HG03108 (cell line): ENCODE data around the gene PRRT1B.
"Not testable (repeated sequence)": the region's sequence is repeated elsewhere in the genome, so short reads cannot be mapped to it uniquely, and the experiment has no call there.

Experiments used
- ATAC-seq: cut with Tn5 transposase; IDR thresholded peaks from one replicate; pipeline ENCODE4 v1.9.1; 2021; ENCODE audit warnings: moderate library complexity; ENCODE audit not compliant: unreplicated experiment

The PRRT1B gene

DNA sequence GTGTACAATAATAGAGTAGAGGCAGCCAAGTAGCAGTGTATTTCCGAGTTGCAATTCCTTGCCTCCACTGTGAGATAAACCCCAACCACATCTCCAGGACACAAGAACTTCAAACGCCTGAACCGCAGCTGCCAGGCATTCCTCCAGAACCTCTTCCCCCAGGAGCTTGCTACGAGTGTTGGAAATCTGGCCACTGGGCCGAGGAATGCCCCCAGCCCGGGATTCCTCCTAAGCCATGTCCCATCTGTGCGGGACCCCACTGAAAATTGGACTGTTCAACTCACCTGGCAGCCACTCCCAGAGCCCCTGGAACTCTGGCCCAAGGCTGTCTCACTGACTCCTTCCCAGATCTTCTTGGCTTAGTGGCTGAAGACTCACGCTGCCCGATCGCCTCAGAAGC is 3.9 kb downstream of the PRRT1B start:
- not testable (repeated sequence) for ATAC-seq

DNA sequence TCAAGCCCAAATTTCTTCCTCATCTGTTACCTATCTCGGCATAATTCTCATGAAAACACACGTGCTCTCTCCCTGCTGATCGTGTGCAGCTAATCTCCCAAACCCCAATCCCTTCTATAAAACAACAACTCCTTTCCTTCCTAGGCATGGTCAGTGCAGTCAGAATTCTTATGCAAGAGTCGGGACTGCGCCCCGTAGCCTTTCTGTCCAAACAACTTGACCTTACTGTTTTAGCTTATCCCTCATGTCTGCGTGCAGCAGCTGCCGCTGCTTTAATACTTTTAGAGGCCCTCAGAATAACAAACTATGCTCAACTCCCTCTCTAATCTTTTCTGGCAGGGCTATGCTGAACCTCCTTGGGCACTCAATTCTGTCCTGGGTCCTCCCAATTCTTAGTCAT is 5.1 kb downstream of the PRRT1B start:
- ATAC-seq, result not testable (repeated sequence)

DNA sequence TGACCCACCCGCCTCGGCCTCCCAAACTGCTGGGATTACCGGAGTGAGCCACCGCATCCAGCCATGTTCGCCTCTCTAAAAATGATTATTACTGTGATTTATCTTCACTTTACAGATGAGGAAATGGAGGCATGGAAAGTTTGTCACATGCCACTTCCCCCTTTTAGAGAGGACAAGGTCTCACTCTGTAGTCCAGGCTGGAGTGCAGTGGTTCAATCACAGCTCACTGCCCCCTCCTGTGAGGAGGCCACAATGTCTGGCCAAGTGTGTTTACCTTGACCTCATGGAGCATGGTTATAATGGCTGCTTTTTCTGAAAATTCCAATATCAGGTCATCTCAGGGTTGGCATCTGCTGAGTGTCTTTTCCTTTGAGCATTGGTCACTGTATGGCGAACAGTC is 6.7 kb downstream of the PRRT1B start:
- no peak for ATAC-seq

DNA sequence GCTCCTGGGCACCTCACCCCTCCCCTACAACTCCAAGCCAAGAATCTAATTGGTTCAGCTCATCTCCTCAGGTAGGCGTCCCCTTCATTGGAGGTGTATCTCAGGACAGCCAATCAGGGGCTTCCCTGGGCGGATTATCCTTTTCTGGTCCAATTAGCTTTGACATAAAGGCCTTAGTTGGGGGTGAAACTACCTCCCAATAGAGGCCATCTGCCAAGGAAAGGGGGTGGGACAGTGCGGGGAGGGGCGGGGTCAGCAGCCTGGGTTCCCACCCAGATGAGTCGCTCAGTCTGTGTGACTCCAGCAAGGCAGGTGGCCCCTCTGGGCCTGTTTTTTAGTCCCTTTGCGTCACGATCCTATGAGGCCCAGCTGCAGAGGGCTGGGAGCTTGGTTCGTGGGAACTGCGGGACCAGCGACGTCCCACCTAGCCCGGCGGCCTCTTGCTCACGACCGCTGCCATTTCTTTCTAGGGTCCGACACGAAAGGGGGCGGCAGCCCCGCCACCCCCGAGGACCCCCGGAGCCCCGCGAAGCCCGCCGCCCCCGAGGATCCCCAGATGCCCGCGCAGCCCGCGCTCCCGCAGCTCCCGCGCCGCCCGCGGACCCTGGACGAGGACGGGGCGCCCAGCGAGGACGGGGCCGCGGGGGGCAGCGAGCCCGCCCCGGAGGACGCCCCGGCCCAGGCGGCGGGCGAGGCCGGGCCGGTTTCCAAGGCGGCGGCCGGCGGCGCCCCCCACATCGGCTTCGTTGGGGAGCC is 8.9 kb downstream of the PRRT1B start:
- ATAC-seq, result no peak

DNA sequence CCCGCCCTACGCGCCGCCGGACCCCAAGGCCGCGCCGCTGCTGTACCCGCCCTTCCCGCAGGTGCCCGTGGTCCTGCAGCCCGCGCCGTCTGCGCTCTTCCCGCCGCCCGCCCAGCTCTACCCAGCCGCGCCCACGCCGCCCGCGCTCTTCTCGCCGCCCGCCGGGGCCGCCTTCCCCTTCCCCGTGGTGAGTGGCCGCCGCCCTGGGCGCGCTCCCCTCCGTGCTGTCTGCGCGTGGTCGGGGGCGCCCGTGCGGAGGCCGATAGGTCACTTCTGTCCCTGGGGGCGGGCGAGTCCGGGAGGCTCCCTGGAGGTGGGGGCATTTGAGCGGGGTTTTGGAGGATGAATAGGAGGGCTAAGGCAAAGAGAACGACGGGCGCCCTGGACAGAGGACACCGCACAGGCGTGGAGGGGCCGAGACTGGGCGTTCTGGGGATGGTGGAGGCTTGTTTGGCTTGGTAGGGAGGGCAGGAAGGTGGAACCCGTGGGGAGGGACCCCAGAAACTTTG is 9.6 kb downstream of the PRRT1B start:
- ATAC-seq, result no peak

DNA sequence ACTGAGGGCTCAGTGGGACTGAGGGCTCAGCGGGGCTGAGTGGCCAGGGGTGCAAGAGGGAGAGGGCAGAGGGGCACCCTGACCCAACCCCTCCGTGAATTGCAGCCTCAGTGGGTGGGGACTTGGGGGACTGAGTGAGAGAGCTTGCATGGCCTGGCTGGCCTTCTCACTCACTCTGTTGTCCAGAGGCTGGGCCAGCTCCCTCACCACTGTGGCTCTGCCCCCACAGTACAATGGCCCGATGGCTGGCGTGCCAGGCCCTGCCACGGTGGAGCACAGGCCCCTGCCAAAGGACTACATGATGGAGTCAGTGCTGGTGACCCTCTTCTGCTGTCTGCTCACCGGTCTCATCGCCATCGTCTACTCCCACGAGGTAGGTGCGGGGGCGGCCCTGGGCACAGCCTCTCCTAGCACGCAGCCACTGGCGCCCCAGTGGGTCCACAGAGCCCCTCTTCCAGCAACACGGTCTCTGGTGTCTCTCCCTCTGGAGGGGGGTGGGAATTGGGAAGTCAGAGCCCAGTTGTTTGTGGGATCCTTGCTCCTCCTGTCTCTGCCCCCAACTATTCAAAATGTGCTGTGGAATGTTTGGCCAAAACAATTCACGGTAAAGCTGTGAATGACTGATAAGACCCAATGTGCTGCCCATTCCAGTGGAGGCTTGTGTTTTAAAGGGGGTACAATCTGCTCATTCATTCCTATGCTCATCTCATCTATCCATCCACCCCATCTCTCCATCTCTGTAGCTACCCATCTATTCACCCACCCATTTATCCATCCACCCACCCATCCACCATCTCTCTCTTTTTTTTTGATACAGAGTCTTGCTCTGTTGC is 10.7 kb downstream of the PRRT1B start:
- no peak for ATAC-seq

DNA sequence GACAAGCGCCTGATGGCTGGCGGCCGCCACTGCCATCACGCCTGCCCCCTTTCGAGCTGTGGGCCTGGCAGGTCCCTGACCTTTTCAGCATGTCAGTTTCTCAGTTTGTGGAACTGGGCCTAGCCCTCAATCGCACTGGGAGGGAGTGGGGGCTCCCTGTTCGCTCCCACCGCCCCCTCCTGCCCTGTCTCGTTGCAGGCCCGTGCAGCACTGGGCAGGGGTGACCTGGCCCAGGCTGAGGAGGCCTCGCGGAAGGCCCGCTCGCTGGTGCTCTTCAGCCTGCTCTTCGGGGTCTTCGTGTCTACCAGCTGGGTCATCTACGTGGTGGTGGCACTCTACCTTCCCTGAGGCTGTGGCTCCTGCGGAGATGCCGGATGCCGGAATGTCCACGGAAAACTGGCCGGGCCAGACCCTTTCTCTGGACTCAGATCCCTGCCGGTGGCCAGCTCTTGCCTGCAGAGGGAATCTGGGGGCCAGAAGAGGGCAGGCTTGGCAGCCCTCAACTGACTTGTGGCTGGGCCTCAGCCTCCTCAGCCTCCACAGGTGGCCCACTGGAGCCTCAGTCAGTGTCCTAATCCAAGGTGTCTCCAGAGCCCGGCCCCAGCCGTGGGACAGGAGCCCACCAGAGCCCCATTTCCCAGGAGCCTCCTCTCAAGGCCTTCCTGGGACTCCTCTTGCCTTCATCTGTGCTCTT is 12.7 kb downstream of the PRRT1B start:
- no peak for ATAC-seq

DNA sequence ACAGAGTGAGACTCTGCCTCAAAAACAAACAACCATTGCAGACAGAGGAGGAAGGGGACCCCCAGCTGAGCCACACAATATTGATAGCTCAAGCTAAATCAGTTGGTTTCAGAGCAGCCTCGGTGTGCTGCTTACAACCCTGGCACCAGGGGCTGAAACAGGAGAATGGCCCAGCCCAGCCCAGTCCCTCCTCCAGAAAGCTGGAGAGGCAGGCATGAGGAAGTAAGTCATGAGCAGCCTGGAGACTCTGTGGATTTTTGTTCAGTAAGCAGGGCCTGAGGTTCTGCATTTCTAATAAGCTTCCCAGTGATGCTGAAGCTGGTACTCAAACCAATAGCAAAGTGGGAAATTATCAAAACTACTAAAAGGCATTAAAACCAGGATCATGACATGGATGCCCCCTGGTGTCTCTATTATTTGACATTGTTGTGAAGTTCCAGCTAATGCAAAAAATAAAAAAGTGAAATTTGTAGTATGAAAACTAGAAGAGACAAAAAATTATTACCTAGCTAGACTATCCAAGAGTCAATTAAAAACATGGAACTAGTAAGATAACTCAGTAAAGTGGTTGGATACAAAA is 14.2 kb downstream of the PRRT1B start:
- no peak for ATAC-seq

DNA sequence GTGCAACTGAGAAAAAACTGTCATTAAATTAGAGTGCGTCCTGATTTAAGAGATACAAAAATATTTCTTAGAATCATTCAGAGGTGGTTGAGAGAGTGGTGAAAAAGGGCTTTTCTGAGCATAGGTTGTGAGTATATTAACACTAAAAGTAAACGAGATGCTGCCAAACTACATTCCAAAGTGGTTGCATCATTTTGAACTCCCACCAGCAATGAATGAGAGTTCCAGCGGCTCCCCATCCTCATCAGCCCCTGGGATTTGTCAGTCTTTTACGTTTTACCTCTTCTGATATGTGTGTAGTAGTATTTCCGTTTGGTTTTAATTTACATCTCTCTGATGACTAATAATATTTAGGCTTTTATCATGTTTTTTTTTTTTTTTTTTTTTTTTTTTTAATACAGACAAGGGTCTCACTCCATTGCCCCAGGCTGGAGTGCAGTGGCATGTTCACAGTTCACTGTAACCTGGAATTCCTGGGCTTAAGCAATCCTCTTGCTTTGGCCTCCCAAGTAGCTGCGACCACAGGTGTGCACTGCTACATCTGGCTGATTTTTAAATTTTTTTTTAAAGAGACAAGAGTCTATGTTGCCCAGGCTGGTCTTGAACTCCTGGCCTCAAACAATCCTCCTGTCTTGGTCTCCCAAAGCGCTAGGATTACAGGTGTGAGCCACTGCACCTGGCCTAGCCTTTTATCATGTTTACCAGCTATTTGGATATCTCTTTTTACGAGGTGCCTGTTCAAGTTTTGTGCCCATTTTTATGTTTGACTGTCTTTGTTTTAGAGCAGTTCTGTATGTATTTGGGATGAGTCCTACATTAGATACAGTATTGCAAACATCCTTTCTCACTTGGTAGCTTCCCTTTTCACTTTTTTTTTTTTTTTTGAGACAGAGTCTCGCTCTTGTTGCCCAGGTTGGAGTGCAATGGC is 17.0 kb downstream of the PRRT1B start:
- ATAC-seq, result no peak

DNA sequence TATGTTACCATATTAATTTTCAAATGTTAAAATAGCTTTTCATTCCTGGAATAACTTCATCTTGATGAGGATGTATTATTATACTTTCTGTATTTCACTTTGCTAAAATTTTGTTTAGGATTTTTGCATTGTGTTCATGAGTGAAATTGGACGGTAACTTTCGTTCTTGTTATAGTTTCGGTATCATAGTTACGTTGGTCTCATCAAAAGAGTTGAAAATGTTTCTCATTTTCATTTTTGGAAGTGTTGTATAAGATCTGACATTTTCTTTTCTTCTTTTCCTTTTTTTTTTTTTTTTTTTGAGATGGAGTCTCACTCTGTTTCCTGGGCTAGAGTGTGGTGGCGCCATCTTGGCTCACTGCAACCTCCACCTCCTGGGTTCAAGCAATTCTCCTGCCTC is 20.0 kb downstream of the PRRT1B start:
- ATAC-seq, result no peak

DNA sequence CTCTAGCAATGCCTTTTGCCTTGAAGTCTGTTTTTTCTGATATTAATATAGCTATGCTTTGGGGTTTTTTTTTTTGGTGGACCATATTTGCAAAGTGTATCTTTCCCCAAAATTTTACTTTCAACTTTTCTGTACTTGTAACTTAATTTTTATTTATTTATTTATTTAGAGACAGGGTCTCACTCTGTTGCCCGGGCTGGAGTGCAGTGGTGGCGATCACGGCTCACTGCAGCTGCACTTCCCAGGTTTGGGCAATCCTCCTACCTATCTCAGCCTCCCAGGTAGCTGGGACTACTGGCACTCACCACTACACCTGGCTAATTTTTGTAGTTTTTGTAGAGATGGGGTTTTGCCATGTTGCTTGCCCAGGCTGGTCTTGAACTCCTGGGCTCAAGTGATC is 20.8 kb downstream of the PRRT1B start:
- ATAC-seq, result no peak

DNA sequence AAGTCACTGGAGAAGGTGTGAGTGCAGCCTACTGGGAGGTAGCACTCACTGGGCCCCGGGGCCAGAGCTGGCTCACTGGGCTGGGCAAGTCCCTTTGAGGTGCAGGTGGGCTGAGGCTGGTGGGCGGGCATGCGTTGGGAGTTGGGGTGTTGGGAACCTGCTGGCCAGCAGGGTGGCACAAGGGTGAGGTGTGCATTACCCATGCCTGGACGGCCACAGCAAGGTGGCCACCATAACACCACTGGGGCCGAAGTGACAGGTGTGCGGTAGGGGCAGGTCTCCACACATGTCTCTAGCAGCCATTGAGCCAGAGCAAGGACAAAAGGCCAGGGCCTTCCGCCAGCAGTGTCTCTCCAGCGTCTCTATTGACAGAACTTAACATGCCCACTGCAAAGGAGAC is 22.6 kb downstream of the PRRT1B start:
- ATAC-seq, result no peak

DNA sequence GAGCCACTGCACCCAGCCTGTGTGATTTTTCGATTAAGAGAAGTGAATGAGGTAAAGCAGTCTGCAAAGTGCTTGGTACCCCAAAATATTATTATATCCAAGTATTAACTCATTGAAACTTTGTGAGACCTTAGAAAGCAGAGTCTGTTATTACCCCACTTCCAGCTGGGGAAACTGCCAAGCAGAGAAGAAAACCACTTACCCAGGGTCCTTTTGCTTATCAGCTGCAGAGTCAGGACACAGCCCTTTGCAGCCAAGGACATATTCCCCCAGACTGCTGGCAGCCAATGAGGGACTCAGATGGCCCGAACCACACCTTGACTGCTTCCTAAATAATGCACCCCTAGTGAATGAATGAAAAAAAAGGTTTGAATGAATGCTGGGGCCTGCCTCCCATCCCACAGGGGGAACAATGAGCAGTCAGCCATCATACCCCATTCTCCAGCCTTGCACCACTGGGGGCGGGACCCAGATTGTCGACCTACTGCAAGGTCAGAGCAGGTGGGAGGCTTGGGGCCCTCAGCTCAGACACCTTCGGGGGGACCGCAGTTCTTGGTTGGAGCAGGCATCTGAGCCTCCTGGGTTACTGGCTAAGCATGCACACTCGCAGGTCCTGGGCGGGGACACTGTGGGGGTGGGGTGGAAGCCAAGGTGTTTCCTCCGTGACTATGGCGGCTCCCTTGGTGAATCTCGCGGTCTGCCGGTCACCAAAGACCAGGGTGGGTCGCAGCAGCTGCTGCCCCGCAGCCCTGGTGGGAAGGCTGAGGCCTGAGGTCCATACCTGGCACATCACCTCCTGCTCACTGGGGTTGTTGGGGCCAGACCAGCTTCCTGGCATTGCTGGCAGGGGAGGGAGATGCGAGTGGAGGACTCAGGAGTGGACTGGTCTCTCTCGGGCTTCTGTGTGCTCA is 29.7 kb downstream of the PRRT1B start:
- no peak for ATAC-seq

DNA sequence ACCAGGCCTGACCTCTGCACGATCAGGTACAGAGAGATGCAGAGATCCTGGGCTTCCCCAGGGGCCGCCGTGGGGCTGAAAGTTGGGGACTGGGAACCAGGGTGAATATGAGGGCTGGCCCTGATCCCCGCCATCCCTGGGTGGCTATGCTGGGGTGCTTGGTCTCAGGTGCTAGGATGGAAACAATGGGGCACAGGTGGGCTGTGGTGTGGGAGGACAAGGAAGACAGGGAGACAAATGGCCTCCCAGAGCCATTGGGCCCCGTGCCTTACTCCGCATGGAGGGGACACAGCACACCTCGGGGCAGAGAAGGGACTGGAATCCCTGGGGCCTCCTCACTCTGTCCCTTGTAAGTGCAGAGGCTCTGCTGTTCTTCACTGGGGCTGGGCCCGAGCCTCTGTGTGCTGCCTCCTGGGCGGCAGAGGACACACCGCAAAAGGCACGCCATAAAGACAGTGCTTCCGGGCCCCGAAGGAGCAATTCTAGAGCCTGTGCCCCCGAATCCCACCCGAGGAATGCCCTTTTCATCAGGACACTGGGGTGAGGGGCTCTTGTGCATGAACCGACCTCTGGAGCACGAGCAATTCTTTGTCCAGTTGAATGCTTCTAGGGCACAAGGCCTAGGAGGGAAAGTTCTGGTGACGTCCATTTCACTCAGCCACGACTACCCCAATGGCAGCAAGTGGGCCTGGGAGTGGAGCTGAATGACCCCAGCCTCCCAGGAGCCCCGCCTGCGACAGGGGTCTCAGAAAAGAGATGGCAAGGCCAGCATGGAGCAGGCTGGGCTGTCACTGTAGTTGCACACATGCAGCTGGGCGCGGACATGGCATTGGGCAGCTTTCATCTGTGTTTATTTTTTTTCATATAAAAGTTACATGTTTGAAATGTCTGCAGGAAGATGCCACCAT is 30.9 kb downstream of the PRRT1B start:
- ATAC-seq, result no peak

DNA sequence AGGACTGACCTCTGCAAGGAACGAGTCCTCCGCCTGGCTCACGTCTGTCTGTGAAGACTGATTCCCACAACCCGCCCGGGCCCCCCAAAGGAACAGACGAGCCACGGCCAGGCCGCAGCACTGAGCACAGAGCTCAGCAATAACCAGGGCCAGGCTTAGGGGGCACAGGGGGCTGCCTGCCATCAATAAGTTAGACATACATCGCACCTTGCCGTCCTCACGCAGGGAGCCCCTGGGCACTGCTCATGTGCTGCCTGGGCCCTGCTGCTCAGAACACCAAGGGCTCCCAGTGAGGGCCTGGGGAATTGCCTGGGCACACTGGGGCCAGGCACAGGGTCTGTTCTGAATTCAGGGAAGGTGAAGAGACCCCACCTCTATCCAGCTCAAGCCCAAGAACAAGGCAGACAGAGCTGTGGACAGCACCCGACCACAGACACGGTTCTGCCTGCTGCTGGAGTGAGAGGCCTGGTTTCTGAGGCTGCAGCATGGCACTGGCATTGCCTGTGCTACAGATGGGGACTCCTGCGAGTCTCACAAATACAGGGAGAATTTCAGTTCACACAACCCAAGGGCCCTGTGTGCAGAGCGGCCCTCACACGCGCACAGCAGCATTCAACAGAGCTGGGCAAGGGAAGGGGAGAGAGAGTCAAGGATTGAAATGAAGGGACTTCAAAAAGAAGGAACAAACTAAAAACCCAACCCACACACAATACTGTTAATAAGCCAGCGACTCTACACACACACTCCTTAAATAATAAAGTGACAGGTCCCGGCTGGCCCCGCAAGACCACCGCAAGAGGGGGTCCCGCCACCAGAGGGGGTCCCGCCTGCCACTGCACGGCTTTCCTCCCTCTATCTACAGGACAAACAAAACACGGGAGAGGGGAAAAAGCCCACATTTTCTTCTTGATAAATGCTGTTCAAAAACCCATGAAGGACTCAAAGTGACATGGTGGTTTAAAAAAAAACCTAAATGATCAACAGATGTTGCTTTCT is 32.0 kb downstream of the PRRT1B start:
- ATAC-seq, result no peak

DNA sequence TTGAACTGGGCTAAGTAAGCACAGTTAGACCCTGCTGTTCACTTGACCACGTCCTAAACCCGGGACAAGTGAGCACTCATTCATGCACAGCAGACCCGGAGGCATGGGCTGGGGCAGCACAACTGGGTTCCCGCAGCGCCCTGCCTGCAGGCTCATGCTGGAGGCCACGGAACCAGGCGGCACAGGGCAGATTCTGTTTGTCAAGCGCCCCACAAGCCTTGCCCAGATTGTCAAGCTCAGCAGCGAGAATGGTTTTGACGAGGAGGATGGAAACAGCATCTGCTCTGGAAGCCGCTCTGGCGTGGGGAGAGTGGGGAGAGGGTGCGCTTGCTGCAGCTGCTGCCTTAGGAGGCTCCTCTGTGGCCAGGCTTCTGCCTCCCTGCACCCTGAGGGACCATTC is 32.7 kb downstream of the PRRT1B start:
- no peak for ATAC-seq
